Measurements from ENCODE around the gene PFKFB2.
A peak's percentile ranks its signal among the peaks of the same experiment; 100 is the strongest.

The PFKFB2 gene

DNA sequence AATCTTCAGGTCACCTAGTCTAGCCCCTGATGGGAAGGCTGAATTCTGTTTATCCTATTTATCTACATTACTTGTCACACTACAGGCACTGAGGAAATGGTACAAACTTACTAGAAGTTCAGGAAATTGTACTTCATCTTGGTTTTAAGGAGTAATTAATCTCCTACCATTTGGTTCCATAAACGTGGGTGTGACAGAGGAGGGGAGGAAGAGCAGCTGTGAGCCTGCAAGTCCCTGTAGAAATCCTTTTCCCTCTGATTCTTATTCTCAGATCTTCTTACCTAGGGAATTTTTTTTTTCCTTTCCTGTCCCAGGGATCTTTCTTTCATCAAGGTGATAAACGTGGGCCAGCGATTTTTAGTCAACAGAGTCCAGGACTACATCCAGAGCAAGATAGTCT is 14.1 kb downstream of the PFKFB2 start:
- no peak for DNase-seq (ENCODE audit: low spot score)

DNA sequence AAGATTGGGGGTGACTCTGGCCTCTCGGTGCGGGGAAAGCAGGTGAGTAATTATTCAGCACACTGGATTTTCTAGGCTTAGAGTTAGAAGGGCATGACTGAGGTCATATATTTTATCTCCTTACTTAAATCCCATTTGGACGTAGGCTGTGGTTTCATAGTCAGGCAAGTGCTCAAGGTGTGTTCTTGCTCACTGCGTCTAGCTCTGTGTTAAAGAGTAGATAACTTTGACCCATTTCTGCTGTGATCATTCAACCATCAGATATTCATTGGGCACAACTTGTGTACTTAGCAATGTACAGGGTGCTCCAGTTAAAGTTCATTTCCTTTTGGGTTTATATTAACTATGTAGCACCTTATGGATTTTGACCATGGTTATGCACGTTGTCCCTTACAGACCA is 14.6 kb downstream of the PFKFB2 start:
- no peak for DNase-seq (ENCODE audit: low spot score)

DNA sequence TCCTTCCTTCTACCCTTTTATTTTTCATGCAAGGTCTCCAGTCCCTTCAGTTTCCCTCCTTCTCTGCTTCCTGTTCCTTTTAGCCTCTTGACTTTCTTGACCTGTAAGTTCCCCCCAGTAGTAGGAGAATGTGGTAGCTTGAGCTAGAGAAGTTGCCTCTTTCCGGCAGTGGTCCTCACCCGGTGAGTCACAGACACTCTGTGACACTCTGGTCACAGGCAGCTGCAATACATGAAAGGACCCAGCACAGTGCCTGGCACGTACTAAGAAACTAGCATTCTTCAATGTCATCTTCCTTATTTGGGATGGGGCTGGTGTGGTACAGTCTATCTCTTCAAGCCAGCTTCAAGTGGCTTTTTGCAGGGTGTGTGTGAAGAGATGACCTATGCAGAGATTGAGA is 16.0 kb downstream of the PFKFB2 start:
- DNase-seq (ENCODE audit: low spot score) = peak; percentile 49

DNA sequence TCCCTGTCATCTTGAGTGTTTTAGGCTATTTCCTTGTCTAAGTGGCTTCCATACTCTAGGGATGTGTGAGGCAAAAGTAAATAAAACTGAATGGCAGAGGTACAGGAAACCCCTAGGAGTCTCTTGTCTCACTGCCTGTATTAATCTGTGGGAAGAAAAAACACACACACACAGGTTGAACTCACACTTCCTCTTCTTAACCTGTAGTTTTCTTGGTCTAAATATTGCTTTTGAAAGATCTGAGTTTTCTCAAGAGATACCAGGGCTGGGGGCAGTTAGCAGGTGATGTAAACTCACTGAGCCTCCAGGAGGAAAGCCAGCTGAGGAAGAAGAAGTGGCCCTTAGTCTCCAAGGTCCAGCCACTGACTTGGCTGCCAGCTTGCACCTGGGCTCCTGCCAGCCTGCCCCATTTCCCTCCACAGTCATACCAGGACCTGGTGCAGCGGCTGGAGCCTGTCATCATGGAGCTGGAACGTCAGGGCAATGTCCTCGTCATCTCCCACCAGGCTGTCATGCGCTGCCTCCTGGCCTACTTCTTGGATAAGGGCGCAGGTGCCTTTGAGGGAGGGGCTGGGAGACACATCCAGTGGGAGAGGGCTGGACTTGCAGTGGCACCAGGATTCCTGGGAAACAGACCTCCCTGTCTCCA is 16.9 kb downstream of the PFKFB2 start:
- DNase-seq (ENCODE audit: low spot score) = no peak

DNA sequence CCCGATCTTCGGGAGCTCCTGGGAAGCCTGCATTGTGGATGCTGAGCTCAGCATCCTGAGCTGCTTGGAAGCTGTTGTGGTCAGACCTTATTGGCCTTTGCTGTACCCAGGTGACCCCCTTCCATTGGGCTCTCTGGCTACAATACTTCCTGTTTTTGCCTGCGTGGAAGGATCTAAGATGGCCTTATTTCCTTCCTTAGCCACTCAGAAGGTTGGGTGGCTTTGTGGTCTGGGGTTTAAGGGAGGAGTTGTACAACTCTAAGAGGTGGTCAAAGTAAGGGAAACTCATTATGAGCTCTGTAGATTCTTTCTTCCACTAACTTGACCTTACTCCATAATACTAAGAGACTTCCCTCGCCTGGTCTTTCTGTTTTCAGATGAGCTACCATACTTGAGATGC is 17.7 kb downstream of the PFKFB2 start:
- no peak for DNase-seq (ENCODE audit: low spot score)

DNA sequence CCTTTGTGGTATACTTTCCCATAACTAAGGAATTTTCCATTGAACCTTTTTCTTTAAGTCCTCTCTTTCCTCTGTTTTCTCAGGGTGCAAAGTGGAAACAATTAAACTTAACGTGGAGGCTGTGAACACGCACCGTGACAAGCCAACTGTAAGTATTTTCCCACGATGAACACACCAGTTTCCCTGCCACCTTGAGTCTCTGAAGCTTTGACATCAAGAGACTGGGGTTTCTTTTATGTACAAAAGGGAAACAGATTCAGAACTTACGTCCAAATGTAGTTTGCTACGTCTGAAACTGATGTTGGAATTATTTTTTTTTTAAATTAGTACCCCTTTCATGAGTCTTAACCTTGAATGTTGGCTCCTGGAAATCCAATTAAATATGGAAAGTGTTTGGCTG is 18.4 kb downstream of the PFKFB2 start:
- no peak for DNase-seq (ENCODE audit: low spot score)

DNA sequence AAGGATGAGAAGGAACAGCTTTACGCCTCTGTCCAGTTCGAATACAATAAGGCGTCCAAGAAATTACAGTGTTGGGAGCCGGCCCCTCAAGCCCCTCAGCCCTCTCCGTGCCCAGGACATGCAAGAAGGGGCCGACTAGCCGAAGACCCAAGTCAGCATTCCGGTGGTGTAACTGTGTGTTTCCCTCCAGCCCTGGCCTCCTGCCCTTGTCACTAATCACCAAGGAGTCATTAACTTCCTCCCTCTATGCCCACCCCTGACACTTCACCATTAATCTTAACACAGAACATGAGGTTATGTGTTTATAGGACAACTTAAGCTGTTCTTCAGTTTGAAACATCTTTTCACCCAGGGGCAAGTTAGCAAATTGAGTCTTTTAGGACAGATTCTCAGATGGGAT is 19.2 kb downstream of the PFKFB2 start:
- DNase-seq (ENCODE audit: low spot score) = no peak

DNA sequence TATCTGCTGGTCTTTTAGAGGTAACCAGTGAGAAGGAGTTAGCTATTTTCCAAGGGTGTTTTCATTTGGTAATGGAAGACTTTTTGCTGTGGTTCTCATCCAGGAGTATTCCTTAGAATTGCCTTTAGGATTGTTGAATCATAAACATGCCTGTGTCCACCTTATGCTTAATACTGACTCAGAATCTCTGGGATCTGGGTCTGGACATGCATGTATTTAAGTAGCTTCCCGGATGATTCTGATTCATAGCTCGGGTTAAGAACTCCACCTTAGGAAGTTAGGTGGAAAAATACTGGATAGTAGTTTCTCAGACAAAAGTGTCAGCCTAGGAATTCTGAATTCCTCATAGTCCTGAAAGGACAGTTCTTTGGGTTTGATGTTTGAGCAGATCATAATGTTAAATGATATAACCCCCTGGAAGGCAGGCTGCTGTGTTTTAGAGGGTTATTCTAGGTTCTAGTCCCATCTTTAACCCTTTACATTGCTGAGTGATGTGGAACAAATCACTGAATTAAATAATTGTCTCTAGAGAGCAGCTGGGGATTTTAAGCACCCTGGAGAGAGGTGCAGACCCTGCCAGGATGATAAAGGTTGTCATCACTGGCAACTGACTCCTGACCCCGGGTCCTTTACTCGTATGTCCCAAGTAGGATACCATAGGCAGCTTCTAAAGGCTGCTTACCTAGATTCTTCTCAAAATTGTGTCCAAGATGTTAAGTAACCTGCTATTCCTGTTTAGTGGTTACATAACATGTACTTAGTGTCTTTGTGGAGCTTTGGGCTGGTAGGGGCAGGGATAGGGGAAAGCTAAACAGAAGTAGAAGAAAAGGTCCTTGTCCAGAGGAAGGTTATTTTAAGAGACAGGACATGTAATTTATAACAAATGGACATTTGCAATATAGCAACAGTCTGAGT is 21.1 kb downstream of the PFKFB2 start:
- DNase-seq (ENCODE audit: low spot score) = no peak

DNA sequence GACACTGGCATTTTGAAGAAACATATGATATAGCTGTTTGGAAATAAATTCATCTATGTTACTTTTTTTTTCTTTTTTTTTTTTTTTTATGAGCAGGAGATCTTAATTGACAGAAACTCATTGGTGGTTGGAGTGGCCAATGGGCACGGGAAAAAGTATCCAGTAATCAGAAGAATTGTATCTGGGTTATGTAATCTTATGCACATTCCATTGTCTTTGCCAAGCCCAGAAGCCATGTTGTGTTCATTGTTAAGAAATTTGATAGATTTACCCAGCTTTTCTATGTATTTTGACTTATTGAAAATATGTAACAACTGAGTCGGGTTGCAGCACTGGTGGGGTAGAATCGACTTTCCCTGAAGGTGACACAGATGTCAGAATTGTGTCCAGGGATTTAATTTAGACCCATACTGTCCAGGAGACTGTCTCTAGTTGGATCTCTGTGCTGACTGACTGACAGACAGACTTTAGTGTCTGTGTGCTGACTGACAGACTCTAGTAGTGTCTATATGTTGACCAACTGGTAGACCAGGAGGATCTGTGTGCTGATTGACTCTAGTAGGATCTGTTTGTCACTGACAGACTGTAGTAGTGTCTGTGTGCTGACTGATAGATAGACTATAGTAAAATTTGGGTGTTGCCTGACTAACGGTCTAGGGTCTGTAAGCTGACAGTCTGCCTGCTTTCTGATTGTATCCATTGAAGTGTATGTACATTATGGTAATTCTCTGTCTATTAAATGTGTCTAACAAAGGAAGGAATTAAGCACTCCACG is 23.3 kb downstream of the PFKFB2 start:
- DNase-seq (ENCODE audit: low spot score) = peak; percentile 39

DNA sequence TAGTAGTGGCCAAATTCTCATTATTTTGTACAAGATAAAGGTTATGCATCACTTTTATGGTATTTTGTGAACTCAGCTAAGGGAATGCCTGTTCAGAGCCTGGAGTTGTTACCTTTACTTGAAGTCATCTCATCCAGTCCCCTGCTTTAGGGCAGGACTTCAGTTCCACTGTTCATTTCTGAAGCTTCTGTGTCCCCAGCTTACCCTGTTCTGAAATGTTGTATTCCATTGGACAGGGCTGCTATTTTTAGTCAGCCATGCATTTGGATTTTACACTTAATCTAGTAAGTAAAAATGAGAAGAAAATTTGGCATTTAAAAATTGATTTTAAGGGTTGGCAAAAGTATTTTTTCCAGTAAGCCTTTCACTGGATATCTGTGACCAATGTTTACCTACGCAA is 23.9 kb downstream of the PFKFB2 start:
- DNase-seq (ENCODE audit: low spot score) = no peak

DNA sequence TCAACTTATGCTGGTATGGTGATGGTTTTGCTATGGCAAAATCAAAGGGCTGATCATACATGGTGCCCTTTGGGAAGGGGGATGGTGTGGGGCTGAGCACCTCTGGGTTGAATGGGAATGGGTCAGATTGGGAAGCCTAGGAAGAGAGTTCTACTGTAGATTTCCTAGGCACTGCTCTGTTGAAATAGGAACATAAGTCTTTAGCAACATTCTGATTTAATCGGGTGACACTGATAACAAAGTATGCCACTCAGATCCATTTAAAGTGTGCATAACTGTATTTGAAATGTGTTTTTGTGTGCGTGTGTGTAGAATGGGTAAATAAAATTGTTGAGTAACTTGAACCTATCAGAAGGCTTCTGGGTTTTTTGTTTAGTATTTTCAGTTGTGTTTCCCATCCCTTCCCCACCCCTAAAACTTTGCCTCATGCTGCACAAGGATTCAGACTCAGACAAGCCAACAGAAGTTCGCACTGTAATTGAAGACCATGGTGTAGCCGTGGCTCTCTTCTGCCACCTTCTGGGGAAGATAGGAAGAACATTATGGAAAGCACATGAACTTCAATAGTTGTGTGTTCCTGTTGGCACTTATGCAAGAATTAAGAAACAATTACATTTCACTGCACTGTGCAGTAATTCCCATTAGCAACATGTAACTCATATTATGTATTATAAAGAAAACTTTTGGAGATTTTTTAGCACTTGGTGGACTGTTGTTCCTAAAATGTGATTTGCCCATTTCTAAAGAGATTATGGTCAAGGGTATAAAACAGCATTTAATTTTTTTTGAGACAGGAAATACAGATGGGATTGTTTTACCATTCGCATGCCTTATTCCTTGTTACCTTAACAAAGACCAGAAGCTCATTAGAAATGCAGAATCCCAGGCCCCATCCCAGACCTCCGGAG is 24.6 kb downstream of the PFKFB2 start:
- peak; percentile 88 for DNase-seq (ENCODE audit: low spot score)

DNA sequence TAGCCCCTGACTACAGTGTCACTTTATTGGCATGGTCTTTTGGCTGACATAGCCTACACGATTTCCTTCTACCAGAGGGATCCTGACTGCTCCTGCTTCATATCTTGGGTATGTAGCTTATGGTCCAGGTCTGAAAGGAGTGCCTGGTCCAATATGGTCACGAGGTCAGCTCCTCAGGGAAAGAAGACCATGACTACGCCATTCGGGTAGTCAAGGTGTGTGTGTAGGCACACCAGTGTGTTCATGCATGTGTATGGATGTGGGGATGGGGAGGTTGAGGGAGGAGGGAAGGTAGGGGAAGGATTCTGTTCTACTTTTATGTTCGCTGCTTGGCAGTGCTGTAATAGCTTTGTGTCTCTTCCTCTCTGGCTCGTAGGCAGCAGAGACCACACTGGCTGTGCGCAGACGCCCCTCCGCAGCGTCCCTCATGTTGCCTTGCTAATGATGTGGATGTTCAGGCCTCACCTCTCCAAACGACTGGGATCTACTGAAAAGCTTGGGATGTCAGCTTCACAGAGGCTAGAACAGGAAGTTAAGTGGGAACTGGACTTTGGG is 25.6 kb downstream of the PFKFB2 start:
- no peak for DNase-seq (ENCODE audit: low spot score)

DNA sequence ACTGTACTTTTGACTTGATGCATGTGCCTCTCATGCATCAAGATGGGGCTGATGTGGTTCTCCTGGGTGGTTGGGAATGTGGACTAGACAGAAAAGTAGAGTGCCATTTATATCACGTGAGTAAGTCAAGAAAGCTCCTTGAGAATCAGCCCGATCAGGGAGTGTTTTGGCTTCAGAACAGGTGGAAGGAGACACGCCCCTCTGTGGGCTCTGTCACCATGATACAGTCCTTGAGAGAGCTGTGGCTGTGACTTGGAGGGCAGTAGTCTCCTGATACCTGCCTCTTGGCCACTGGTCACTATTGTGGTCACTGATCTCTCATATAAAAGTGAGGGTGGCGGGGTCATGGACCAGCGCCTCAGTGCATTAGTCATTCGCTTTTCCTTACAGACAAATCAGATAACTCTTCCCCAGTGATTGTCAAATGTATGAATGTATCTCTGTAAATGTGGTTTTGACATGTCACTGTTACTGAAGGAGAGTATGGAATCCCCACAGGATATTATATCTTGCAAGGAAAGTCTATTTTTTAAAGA is 26.7 kb downstream of the PFKFB2 start:
- no peak for DNase-seq (ENCODE audit: low spot score)

DNA sequence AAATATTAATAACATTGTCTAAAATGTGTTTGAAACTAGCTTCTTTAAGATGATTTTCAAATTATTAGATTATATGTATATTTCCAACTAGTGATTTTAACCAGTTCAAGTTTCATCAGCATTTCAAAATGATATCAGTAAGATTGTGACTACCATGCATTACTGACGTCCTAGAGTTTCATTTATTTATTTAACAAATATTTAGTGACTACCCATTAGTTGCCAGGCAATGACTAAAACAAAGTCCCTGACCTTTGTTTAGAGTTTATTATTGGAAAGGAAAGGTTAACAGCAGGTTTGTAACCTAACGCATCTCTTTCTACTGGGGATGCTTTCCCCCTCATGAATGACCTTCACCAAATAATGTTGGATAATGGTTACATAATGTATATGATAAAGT is 28.0 kb downstream of the PFKFB2 start:
- DNase-seq (ENCODE audit: low spot score) = no peak

DNA sequence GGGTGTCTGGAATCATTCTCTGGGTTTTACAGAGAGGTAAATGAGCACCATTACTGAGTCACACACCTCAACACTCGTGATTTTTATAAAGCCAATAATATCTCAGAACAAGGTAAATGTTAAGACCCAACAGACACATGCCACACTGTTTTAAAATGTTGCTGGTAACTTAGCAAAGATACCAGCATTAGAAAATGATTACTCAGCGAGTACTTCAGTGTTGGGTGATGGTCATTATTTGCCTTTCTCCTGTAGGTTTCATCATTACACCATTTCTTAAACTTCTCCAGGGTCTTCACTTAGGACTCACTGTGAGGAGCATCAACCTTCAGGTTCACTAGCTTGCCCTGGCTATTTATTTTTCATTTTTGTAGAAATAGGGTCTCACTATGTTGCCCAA is 28.7 kb downstream of the PFKFB2 start:
- DNase-seq (ENCODE audit: low spot score) = no peak

DNA sequence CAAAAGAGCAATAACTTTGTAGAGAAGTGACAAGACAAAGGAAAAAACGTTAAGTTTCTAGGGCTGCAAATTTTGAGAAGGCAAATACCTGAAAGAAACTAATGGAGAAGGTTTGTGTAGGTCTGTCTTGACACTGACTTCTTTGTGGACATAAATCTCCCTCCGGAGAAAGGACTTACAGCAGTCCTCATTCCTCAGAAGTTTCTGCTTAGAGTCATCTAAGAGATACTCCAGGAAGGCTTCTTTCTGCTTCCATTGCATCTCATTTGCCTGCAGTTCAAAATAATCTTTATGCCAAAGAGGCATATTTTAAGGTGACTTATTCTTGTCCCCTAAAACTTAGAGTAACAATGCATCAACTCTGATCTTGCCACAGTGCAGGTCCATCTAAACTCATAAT is 31.2 kb downstream of the PFKFB2 start:
- DNase-seq (ENCODE audit: low spot score) = no peak

DNA sequence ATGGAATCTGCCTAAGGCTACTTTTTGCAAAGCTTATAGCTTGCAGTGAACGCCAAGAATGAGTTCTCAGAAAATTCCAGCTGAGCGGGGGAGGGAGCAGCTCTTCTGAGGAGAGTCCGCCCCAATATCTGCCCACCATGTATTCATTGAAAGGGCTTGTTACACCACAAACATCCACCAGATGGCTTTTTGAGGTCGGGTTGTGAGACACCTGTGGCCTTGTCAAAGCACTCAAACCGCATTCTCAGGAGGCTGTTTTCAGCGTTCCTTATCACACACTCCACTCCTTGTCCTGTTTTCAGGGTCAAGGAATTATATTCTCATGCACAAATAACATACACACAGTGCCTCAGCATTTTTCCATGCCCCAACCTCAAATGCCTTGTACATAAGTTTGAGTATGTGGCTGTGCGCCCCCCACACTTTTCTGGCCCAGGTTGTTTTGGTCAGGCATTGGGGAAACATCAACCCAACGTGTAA is 31.7 kb downstream of the PFKFB2 start:
- DNase-seq (ENCODE audit: low spot score) = peak; percentile 71

DNA sequence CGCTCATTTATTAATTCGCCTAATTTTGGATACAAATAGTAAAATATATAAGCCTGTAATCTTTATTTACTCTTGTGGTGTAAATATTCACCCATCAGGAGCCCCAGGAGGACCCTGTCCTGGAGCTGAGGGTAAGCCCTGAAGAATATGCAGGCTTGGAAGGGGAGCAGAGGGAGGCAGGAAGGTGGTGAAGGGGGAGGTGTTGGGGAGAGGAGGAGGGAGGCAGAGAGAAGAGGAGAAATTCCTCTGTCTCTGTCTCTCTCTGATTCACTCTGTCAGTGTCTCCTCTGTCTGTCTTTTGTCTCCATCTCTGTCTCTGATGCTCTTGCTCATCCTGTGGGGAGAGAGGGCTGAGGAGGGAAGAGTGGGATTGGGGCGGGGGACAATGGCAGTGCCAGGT is 32.8 kb downstream of the PFKFB2 start:
- no peak for DNase-seq (ENCODE audit: low spot score)

DNA sequence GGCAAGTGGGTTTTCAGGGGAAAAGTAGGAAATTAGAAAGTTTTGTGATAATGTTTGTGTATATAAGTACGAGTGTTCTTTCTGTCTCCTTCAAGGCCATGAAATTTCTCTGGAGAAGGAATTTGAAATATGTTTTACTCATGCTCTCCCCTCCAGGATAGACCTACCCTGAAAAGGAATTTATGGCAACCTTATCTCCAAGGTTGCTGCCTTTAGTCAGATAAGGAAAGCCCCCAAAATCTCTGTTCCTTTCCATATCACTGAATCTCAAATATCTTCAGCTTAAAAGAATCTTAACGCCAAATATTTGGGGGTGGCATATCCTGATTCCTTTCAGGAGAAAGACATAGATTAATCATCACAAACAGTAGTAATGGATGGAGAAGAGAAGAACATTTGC is 35.1 kb downstream of the PFKFB2 start:
- DNase-seq (ENCODE audit: low spot score) = no peak

DNA sequence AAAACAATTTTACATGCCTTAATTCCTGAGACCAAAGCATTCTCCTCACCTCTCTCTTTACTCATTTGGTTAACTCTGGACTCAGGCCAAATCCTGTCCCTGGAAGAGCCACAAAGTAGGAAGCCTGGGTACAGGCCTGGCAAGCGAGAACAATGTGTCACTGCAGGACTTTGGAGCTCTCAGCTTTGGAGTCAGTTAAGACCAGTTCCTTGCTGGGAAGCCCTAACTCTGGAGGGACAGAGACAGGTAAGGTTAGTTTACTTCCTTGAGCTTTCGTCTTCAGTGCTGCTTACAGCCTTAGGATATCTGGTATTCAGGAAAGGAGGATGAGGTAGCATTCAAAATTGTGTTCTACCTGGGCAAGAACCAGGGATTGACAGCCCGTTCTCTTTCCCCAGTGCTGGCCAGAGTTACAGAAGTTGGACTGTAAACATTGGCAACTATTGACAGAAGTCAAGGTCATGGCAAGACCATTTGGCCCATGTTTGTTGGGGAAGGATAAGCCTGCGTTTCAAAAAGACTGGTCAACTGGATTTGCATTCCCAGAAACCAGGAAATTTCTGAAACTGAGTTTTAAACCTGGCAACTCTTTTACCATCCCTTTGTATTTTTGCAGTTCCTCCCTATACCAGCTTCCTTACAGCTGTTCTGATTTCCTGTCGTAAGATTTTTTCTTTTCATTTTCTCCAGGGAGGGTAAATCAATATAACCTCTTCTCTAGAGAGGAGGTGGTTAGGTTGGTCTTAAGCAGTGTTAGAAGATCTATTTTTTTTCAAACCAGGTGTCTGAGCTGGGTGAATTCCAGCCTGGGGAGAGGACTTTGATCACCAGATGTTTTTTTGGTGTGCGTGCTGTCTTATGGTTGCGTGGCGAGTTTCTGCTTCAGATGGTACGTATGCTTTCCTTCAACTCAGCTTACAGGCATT is 35.9 kb downstream of the PFKFB2 start, which contains the start of gene C4BPB:
C4BPB (plus strand) TSS at position 160 of the 926 bp plus-strand sequence; CDS start at position 832, 672 bp downstream.
- DNase-seq (ENCODE audit: low spot score) = no peak
